ENCODE data around the gene WDR87.

The WDR87 gene

GRCh38 chr19:37932985-37933936 is 26.9 kb upstream of the WDR87 start:
- no peak overlapping the region for H3K4me3 ChIP-seq (replicated peaks; ENCODE audit: low read depth, low read length)
- no peak for TF ChIP-seq CTCF (IDR thresholded peaks at IDR 0.05; ENCODE audit: low read depth, low read length, missing control alignments)
- no peak for DNase-seq (ENCODE audit: extremely low read depth, low read depth)

GRCh38 chr19:37931881-37932655 is 25.7 kb upstream of the WDR87 start:
- no peak overlapping the region for H3K4me3 ChIP-seq (replicated peaks; ENCODE audit: low read depth, low read length)
- TF ChIP-seq CTCF (IDR thresholded peaks at IDR 0.05; ENCODE audit: low read depth, low read length, missing control alignments): no peak
- DNase-seq (ENCODE audit: extremely low read depth, low read depth): no peak

GRCh38 chr19:37930416-37930815 is 24.0 kb upstream of the WDR87 start:
- H3K4me3 ChIP-seq (replicated peaks; ENCODE audit: low read depth, low read length): no peak overlapping the region
- no peak for TF ChIP-seq CTCF (IDR thresholded peaks at IDR 0.05; ENCODE audit: low read depth, low read length, missing control alignments)

GRCh38 chr19:37929355-37929923 is 23.0 kb upstream of the WDR87 start:
- DNase-seq (ENCODE audit: extremely low read depth, low read depth): no peak
- H3K4me3 ChIP-seq (replicated peaks; ENCODE audit: low read depth, low read length): no peak overlapping the region
- no peak for TF ChIP-seq CTCF (IDR thresholded peaks at IDR 0.05; ENCODE audit: low read depth, low read length, missing control alignments)

More at GRCh38 chr19:37930416-37930815, 24.0 kb upstream of the WDR87 start:
- no peak for DNase-seq (ENCODE audit: extremely low read depth, low read depth)

- H3K4me3 ChIP-seq (replicated peaks; ENCODE audit: low read depth, low read length): no peak overlapping the region
- no peak for TF ChIP-seq CTCF (IDR thresholded peaks at IDR 0.05; ENCODE audit: low read depth, low read length, missing control alignments)
- no peak for DNase-seq (ENCODE audit: extremely low read depth, low read depth)
These were observed 22.3 kb upstream of the WDR87 start for GRCh38 chr19:37928527-37929286.

GRCh38 chr19:37926711-37927110 is 20.3 kb upstream of the WDR87 start:
- TF ChIP-seq CTCF (IDR thresholded peaks at IDR 0.05; ENCODE audit: low read depth, low read length, missing control alignments): no peak
- no peak overlapping the region for H3K4me3 ChIP-seq (replicated peaks; ENCODE audit: low read depth, low read length)
- no peak for DNase-seq (ENCODE audit: extremely low read depth, low read depth)
